HG03025 (cell line): ENCODE measurements around the gene ARG2.

Source experiments
- ATAC-seq: cut with Tn5 transposase; IDR thresholded peaks from one replicate; pipeline ENCODE4 v1.9.1; 2021; ENCODE audit warnings: mild to moderate bottlenecking, moderate library complexity; ENCODE audit not compliant: unreplicated experiment, low FRiP score

Gene ARG2

GRCh38 chr14:67630938-67631337 lies 11.2 kb downstream of the ARG2 start:
- no peak for ATAC-seq

GRCh38 chr14:67633451-67634147 lies 13.9 kb downstream of the ARG2 start:
- no peak for ATAC-seq

DNA sequence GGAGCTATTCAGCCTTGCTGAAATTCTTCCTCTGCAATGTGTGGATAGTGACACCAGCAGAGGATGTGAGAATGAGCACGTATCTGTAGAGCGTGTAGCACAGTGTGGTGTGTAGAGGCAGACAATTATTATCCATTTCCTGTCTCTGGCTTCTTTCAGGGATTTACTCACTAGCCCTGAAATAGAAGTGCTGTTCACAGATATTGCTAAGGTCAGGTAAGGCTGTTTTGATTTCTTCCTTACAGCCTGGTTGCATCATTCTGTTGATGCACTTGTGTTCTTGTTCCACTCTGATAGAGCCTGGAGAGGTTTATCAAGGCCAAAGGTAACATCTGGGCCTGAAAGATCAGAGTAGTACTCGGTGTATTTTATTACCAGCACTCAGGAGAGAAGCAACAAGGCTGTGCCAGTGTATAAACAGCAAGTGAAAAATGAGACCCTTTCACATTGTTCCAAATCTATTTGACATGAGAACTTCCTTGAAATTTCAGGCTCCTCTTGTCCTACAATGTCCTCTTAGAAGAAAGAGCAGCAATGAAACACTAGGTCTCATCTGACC lies 16.7 kb downstream of the ARG2 start:
- ATAC-seq, result no peak

GRCh38 chr14:67638642-67639041 lies 18.9 kb downstream of the ARG2 start:
- ATAC-seq, result no peak

DNA sequence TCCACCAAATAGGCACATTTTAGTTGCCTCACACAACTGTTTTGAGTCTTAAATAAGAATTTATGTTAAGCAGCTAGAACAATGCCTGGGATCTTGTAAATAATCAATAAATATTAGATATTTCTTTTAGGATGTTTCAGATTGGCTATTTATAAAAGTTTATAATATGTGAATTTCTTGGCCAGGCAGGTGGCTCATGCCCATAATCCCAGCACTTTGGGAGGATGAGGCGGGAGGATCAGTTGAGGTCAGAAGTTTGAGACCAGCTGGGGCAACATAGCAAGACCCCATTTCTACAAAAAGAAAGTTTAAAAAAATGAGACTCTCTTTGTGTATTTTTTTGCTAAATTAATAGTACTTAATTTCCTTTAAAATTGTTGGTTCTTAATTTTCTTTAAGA lies 21.8 kb downstream of the ARG2 start:
- no peak for ATAC-seq

- no peak for ATAC-seq
These were observed 22.4 kb downstream of the ARG2 start for GRCh38 chr14:67641902-67642749.

- ATAC-seq, result no peak
These were observed 24.0 kb downstream of the ARG2 start for GRCh38 chr14:67643713-67644112.

DNA sequence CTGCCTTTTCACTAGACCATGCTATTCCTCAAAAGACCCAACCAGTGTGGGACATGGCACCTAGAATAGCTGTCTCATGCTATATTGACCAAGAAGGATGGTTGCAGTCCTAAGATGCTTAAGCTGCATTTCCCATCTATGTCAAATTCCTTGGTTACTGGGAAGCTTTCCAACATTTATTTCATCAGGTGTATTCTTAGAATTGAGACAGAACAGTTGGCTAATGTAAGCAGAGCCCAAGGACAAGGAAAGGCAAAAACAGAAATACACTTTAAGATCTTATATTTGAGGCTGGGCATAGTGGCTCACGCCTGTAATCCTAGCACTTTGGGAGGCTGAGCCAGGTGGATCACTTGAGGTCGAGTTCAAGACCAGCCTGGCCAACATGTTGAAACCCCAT lies 24.7 kb downstream of the ARG2 start:
- ATAC-seq, result no peak

DNA sequence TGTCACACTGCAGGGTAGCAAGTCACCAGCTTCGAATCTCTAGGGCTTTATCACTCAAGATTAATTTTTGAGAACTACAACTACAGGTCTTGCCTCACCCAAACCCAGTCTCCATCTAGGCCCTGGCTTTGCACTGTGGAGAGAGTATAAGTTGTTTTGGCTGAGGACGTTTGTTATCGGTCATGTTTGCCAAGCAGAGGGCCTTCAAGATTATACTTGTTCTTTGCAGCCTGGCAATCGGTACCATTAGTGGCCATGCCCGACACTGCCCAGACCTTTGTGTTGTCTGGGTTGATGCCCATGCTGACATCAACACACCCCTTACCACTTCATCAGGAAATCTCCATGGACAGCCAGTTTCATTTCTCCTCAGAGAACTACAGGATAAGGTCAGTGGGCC lies 25.7 kb downstream of the ARG2 start:
- no peak for ATAC-seq

DNA sequence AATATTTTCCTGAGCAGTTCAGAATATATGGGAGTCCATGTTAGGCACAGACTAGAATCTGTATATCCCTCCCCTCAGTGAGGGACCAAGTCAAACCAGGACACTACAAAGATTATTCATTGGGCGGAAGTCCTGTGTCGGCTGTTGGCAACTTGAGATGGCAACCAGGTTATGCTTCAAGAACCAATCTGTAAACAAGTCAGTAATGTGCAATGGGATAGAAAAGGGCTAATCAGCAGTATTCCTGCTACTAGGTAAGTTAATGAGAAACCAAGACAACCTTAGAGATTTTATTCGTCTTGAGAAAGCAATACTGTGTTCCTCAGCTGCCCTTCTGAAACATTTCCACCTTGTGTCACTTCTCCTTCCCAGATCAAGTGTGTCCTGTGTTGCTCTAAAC lies 26.4 kb downstream of the ARG2 start:
- no peak for ATAC-seq

- ATAC-seq, result no peak
These were observed 30.4 kb downstream of the ARG2 start for GRCh38 chr14:67650151-67650550.

DNA sequence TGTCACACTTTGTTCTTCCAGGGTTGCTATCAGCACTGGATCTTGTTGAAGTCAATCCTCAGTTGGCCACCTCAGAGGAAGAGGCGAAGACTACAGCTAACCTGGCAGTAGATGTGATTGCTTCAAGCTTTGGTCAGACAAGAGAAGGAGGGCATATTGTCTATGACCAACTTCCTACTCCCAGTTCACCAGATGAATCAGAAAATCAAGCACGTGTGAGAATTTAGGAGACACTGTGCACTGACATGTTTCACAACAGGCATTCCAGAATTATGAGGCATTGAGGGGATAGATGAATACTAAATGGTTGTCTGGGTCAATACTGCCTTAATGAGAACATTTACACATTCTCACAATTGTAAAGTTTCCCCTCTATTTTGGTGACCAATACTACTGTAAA lies 31.0 kb downstream of the ARG2 start:
- ATAC-seq, result no peak

DNA sequence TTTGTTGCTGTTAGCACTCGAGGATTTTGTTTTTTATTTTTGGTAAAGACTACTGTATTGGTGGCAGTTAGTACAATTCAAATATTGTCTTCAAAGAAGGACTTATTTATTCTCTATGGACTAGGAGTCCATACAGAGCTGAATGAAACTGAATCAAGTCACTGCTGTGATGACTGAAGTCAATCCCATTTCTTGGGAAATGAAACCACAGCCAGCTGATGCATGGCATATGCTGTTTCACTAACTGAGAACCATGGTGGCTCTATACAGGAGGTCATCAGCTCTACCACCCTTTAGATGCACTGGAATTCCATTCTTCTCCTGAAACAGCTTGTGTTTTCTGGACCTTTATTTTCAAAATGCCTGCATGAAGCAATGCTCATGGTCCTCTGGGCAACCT lies 32.5 kb downstream of the ARG2 start:
- ATAC-seq, result no peak

DNA sequence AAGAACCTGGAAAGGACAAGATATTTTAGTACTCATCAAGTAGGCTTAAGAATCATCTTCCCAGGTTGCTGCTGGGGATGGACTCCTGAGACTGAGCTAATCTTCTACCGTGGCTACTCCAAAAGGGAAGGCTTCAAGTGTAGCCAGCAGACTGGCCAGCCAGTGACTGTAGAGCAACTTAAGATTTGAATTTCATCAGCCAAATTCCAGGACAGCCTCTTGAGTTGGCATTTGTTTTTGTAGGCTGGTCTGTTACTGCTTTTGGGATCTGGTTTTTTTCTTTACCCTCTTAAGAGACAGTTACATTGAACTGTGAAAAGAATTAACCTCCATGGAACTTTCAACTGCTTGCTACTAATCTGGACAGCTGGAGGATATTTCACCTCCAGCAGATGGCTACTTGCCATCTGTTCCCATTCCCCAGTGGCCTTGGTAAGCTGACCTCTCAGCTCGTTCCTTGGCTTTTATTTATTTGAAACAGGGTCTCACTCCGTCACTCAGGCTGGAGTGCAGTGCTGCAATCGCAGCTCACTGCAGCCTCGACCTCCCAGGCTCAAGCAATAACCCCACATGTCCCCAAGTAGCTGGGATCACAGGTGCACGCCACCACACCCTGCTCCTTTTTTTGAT lies 34.0 kb downstream of the ARG2 start:
- ATAC-seq, result no peak

GRCh38 chr14:67663633-67664032 lies 43.9 kb downstream of the ARG2 start:
- no peak for ATAC-seq

GRCh38 chr14:67665868-67666267 lies 46.1 kb downstream of the ARG2 start:
- no peak for ATAC-seq

DNA sequence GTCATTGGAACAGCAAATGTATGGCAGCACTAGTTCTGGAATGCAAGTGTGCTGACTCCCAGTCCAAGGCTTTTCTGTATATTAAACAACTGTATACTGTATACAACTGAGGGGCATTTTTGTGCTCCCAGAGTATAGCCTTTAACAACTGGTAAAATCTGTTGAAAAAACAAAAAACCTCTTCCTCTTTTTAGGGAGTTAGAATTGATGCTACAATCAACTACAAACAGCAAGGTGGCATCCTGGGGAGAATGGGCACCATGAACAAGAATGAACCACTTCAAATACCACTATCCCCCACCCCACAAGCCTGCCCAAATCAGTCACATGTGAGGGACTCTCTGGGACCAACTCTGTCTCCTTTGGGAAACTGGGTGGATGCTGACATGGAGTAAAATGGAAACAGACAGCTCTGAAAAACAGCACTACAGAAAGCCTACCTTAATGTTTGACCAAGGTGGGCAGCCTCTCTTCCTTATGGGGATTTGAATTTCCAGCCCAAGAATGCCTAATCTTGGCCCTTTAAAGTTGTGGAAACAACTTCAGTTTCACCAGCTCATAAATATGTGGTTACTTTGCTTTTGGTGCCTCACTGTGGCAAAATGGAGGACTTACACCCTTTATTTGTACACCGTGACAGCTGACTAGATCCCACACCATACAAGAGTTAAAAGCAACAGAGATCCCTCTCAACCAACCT lies 47.2 kb downstream of the ARG2 start:
- ATAC-seq, result no peak

DNA sequence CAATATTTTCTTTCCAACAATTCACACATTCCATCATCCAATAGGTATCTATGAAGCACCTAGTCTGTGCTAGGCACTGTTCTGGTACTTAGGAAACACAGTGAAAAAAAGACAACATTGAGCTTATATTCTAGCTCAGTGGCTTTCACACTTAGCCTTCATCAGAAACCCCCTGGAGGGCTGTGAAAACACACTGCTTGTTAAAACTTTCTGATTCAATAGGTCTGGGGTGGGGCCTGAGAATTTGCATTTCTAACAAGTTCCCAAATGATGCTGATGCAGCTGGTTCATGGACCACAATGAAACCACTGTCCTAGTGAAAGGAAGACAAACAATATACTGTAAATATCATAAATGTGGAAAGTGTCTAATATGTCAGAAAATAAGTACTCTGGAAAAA lies 48.8 kb downstream of the ARG2 start:
- ATAC-seq, result no peak

DNA sequence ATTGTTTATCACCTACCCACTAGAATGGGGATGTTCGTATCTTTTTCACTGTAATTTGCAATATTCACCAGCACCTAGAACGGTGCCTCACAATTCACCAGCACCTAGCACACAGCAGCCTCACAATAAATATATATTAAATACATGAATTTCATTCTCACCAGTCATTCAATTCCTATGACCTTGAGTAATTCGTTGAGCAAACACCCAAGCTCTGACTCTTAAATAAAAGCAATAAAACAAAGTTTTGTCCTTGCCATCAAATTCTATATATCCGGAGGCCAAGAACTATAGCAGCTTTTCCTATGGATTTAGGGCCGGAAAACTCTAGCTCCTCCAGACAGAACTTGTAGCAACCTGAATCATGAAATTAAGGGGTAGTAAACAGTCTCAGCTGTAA lies 53.7 kb downstream of the ARG2 start:
- no peak for ATAC-seq

GRCh38 chr14:67674139-67674479 lies 54.4 kb downstream of the ARG2 start:
- ATAC-seq, result peak; percentile 57
